GM12878 (cell line): ENCODE data around the gene RB1. TPM values are rescaled to one million over a fixed set of nuclear protein-coding genes. Genes with fewer than 3 reads are reported as not detected.

Experiments used
- ATAC-seq: fragments of 200-7000 bp; cut with Tn5 transposase; 3 replicates; pipeline ENCODE4 v1.9.1; 2020; ENCODE audit warnings: mild to moderate bottlenecking, moderate library complexity
- BruUV-seq: library from RNA; stranded (reverse); fragments of 400-500 nt; replicated peaks from 2 replicates; lab custom pipeline; 2021; lab: Mats Ljungman, UMichigan
- CTCF ChIA-PET: fragments of 300-600 bp; sonication (Branson Sonifier 250); formaldehyde crosslinking; extraction: SDS; loops from one replicate; lab custom pipeline; 2021; ENCODE audit warnings: inconsistent platforms; lab: Yijun Ruan, JAX
- POLR2A ChIA-PET: fragments of 350-600 bp; formaldehyde crosslinking; extraction: SDS; loops from one replicate; lab custom pipeline; 2021; ENCODE audit warnings: inconsistent platforms; lab: Charles Lee
- RAD21 ChIA-PET: fragments of 300-600 bp; sonication (Branson Sonifier 250); formaldehyde crosslinking; loops from one replicate; lab custom pipeline; 2023; ENCODE audit warnings: antibody characterized with exemption; ENCODE audit not compliant: unreplicated experiment; lab: Charles Lee
- SMC1A ChIA-PET: fragments of 300-600 bp; sonication (Branson Sonifier 250); formaldehyde crosslinking; loops from one replicate; lab custom pipeline; 2023; ENCODE audit not compliant: unreplicated experiment, uncharacterized antibody; lab: Charles Lee
- DNase-seq: peaks from one replicate; pipeline ENCODE4 v3.0.0-alpha.2; 2011; ENCODE audit warnings: low read depth, low spot score
- FAIRE-seq: peaks from 3 replicates; lab custom pipeline; 2011; peaks lifted over from hg19 to GRCh38; lab: Jason Lieb, UNC
- H2AFZ ChIP-seq: 2 replicates; pipeline ENCODE4 v1.6.0; 2011; ENCODE audit warnings: low read depth, low read length, control low read depth; ENCODE audit not compliant: control insufficient read depth
- H3K27ac ChIP-seq: 2 replicates; pipeline ENCODE4 v1.5.1; 2011; ENCODE audit warnings: control low read depth; ENCODE audit not compliant: control insufficient read depth, insufficient read depth
- H3K27me3 ChIP-seq, 2 experiments: replicated peaks in 1 of 2; 2 replicates each; pipeline versions ENCODE4 v1.6.0 to v1.6.1; 2011; ENCODE audit warnings: low read length in 1 of 2; ENCODE audit not compliant: control insufficient read depth in 2 of 2, insufficient read depth in 2 of 2
- H3K36me3 ChIP-seq, 2 experiments: 2 replicates each; pipeline ENCODE4 v1.5.1; 2011; ENCODE audit warnings: low read length in 1 of 2; ENCODE audit not compliant: control insufficient read depth in 2 of 2, insufficient read depth in 2 of 2
- H3K4me1 ChIP-seq: 2 replicates; pipeline ENCODE4 v1.6.1; 2011; ENCODE audit warnings: mild to moderate bottlenecking, low read length, moderate library complexity, mixed read lengths; ENCODE audit not compliant: control insufficient read depth, insufficient read depth
- H3K4me2 ChIP-seq: 2 replicates; pipeline ENCODE4 v1.6.0; 2011; ENCODE audit warnings: control low read depth; ENCODE audit not compliant: control insufficient read depth, insufficient read depth
- H3K4me3 ChIP-seq: fragments of 200-600 bp; sonication (generic); 2 replicates; pipeline ENCODE4 v1.5.1; 2016
- H3K79me2 ChIP-seq: 2 replicates; pipeline ENCODE4 v1.6.0; 2011; ENCODE audit warnings: low read length; ENCODE audit not compliant: control insufficient read depth, insufficient read depth
- H3K9ac ChIP-seq: 2 replicates; pipeline ENCODE4 v1.8.0; 2011; ENCODE audit warnings: low read length, control low read depth, mixed read lengths; ENCODE audit not compliant: control insufficient read depth, insufficient read depth
- H3K9me3 ChIP-seq: replicated peaks from 3 replicates; pipeline ENCODE4 v1.5.1; 2011; ENCODE audit warnings: mild to moderate bottlenecking, low read length; ENCODE audit not compliant: control insufficient read depth, insufficient read depth
- H4K20me1 ChIP-seq: 2 replicates; pipeline ENCODE4 v1.6.0; 2011; ENCODE audit not compliant: control insufficient read depth, insufficient read depth
- CEBPB ChIP-seq, 2 experiments: fragments of 150-350 bp in 1 of 2; IDR thresholded peaks; 2 replicates each; pipeline ENCODE4 v1.6.1; 2012 to 2014; ENCODE audit warnings: low read depth in 2 of 2, low read length in 2 of 2, borderline replicate concordance in 1 of 2, inconsistent platforms in 1 of 2
- ELK1 ChIP-seq: IDR thresholded peaks from 2 replicates; pipeline ENCODE4 v1.6.1; 2012; ENCODE audit warnings: low read depth, low read length, improper control_type of control experiment
- NKRF ChIP-seq: fragments of 450-650 bp; conservative IDR thresholded peaks from 2 replicates; pipeline ENCODE4 v1.6.1; 2017; ENCODE audit warnings: mild to moderate bottlenecking, moderate library complexity
- WRNIP1 ChIP-seq: IDR thresholded peaks from 2 replicates; pipeline ENCODE4 v1.6.1; 2011; ENCODE audit warnings: low read depth, low read length, improper control_type of control experiment, borderline replicate concordance
- ZNF687 ChIP-seq: fragments of 450-650 bp; IDR thresholded peaks from 2 replicates; pipeline ENCODE4 v1.6.1; 2017; ENCODE audit warnings: mild to moderate bottlenecking, moderate library complexity
- WGBS: methylation state at CpG from one replicate; pipeline ENCODE4 v1.1.6; 2016; ENCODE audit warnings: low lambda C conversion rate; ENCODE audit not compliant: insufficient replicate concordance, insufficient coverage; ENCODE audit errors: missing lambda C conversion rate; 5-methylcytosine and 5-hydroxymethylcytosine counted together
- in situ Hi-C: fragments of 300-500 bp; cut with MboI; formaldehyde crosslinking; loops from 9 replicates; pipeline ENCODE4 v1.14.3; 2018; ENCODE audit warnings: mixed read lengths
- intact Hi-C: fragments of 100-400 bp; cut with micrococcal nuclease; formaldehyde crosslinking; loops from one replicate; pipeline ENCODE4 v1.14.2; 2022; ENCODE audit not compliant: unreplicated experiment
- polyA plus RNA-seq, 11 experiments: library from polyadenylated mRNA; depleted of rRNA in 4 of 11; unstranded in 6 of 11; stranded (reverse) in 5 of 11; fragments of >200 nt; fragmentation: Nextera tagmentation in 4 of 11; fragmentation: Illumina TruSeq in 1 of 11; extraction: Ambion mirVana in 4 of 11; extraction: Trizol in 1 of 11; gene quantifications; 1 replicate in 1 of 11; 2 replicates in 10 of 11; pipeline versions ENCODE4 v1.2.1 to v1.2.3, GENCODE V29; 2011 to 2016; ENCODE audit warnings: inconsistent platforms in 2 of 11, missing spikeins in 2 of 11, low read depth in 1 of 11
- total RNA-seq, 4 experiments: library from RNA; depleted of rRNA in 3 of 4; stranded (reverse); fragments of >200 nt in 3 of 4; fragmentation: Illumina TruSeq in 1 of 4; extraction: Trizol in 1 of 4; gene quantifications; 2 replicates each; pipeline versions ENCODE4 v1.2.1 to v1.2.3, GENCODE V29; 2013 to 2021

Gene RB1
- total and polyA plus RNA-seq, 10 of the 15 experiments (the other 5 are each of a cell fraction or from before 2014, with no cell fraction given) = 2.8 to 45.0 (median 8.3) TPM

GRCh38 chr13:48448959-48449614, 145.5 kb downstream of the RB1 start:
- FAIRE-seq (no peak), DNase-seq (no peak), ATAC-seq (no peak)
- SMC1A ChIA-PET = interaction anchor here (0.7 to 1.2 kb wide), 3 partner anchors 9 to 15 kb away, joined by 3 read pairs; no protein-coding TSS in a partner anchor
- Histone ChIP-seq H3K27me3 (no peaks in the 10 kb centered on the region), H2AFZ (no peak overlapping the region), H4K20me1 (no peaks in the 10 kb centered on the region), H3K4me2 (0 out of 2 replicates have a peak overlapping the region, but pooled peaks have one; percentile 5), H3K36me3 (peaks cover 0 to 5% of the 10 kb centered on the region in 2 experiments; a peak in 1 of 4 replicates), H3K27ac (no peak overlapping the region), H3K4me3 (no peak overlapping the region), H3K4me1 (no peaks in the 10 kb centered on the region), H3K9ac (no peak overlapping the region), H3K9me3 (no peaks in the 10 kb centered on the region; the same call in 1 of the 3 replicates), H3K79me2 (no peaks in the 10 kb centered on the region)
- BruUV-seq = no TSS peak
- TF ChIP-seq ELK1 = no peak
- TF ChIP-seq CEBPB (IDR thresholded peaks at IDR 0.05; ENCODE audit: borderline replicate concordance in 1 of 2, low read depth in 2 of 2, low read length in 2 of 2) = peak in 1 of 2 experiments; percentile 50; a peak in 1 of 4 replicates
- POLR2A ChIA-PET = no interaction called here
- WGBS = 79% methylated on average over 6 of the region's 6 CpGs
- CTCF ChIA-PET = no interaction called here
- in situ Hi-C loops (no loop called here), intact Hi-C loops (no loop called here)
- RAD21 ChIA-PET = no interaction called here

GRCh38 chr13:48449656-48450055, 146.1 kb downstream of the RB1 start:
- no peak overlapping the region for H3K27ac ChIP-seq
- H2AFZ ChIP-seq = no peak overlapping the region
- no TSS peak for BruUV-seq
- no peaks in the 10 kb centered on the region for H3K27me3 ChIP-seq
- SMC1A ChIA-PET = no interaction called here
- RAD21 ChIA-PET = no interaction called here
- H3K9me3 ChIP-seq = no peaks in the 10 kb centered on the region; the same call in 1 of the 3 replicates
- 94% methylated on average over 2 of the region's 2 CpGs for WGBS
- intact Hi-C loops (no loop called here), in situ Hi-C loops (no loop called here)
- POLR2A ChIA-PET = no interaction called here
- no peaks in the 10 kb centered on the region for H3K79me2 ChIP-seq
- H3K4me1 ChIP-seq = no peaks in the 10 kb centered on the region
- DNase-seq (no peak), FAIRE-seq (no peak), ATAC-seq (no peak)
- no peak overlapping the region for H3K4me2 ChIP-seq
- H3K36me3 ChIP-seq = peaks cover 2 to 3% of the 10 kb centered on the region in 2 experiments; a peak in 2 of 4 replicates
- CTCF ChIA-PET = no interaction called here
- H3K9ac ChIP-seq = no peak overlapping the region
- no peaks in the 10 kb centered on the region for H4K20me1 ChIP-seq
- H3K4me3 ChIP-seq = no peak overlapping the region
- TF ChIP-seq WRNIP1 (no peak), ZNF687 (no peak), NKRF (no peak)
